ENCODE data around the gene PGLYRP3. TPM values are rescaled to one million over a fixed set of nuclear protein-coding genes. Genes with fewer than 3 reads are reported as not detected.

Gene PGLYRP3
- total RNA-seq, 1 donor from 2014 or later, result not detected

DNA sequence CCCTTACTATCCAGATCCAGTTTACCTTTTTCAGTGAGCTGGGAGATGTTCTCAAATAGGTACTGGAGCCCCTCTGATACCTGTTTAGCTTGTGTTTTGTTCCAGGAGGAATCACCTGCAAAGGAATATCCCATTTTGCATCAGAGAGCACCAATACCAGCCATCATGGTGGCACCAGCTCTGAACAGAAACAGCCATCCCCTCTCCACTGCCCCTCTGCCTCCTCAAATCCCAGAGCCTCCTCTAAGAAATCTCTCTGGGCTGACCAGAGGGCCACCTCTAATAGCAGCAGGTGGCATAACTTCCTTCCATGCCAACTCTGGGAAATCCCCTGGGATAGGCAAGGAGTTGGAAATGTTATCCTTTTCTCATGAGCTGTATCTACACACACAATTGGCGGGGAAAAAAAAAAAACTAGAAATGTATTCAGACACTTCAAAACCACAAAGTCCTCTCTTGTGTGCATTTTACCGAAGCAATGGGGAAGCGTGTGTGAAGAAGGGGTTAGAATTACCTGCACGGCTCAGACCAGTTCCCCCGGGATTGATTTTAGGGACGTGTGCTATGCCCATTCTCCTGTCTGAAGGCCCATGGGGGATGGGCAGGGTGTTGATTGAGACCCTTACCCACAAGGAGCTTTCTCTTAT, 33.4 kb upstream of the PGLYRP3 start:
- Histone ChIP-seq H3K36me3 (no peaks in the 10 kb centered on the region), H3K9me3 (no peaks in the 10 kb centered on the region), H3K27ac (no peak overlapping the region), H3K4me1 (no peaks in the 10 kb centered on the region), H3K27me3 (no peaks in the 10 kb centered on the region), H3K4me3 (no peak overlapping the region)
- no peak for DNase-seq (ENCODE audit: low spot score in 2 of 2)
- no peak for TF ChIP-seq CTCF (IDR thresholded peaks at IDR 0.05)
- intact Hi-C loops (cut with DNase I), result no loop called here

DNA sequence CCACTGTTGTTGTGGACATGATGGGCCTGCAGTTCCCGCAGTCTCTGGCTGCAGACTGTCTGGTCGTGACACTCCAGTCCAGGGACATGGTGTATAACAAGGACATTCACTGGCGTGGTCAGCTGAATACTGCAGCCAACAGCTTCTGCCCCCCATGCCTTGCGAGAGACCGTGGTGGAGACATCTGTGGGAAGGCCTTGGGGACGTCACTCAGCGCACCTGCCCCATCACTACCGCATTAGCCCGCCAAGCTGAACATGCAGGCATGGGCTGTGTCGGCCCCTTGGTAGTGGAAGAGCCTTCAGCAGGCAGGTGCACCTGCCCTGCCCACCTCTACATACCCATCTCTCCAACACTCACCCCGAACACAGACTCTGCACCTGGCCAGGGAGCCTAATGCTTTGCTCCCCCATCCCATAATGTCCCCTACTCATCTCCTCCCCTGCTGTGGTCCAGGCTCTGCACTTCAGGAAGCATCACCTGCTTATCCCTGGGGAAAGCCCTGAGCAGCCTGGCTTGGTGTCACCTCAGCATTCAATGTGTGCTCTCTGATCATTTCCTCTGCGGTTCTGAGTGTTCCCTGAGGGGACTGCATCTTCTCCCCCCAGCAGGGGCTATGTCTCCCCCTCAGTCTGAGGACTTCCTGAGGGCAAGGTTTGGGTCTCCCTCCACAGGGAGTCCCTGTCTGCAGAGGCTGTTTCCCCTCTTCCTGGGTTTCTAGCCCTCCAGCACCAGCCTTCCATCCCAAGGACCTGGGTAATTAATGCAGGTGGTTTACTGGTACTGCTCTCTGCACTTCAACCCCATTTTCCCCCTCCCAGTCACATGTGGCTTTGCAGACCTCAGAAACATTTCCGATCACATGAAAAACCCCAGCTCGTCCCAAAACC, 32.7 kb upstream of the PGLYRP3 start:
- Histone ChIP-seq H3K27me3 (no peaks in the 10 kb centered on the region), H3K36me3 (no peaks in the 10 kb centered on the region), H3K9me3 (no peaks in the 10 kb centered on the region), H3K4me3 (no peak overlapping the region), H3K4me1 (no peaks in the 10 kb centered on the region), H3K27ac (no peak overlapping the region)
- DNase-seq (ENCODE audit: low spot score in 2 of 2), result no peak
- intact Hi-C loops (cut with DNase I), result no loop called here
- TF ChIP-seq CTCF (IDR thresholded peaks at IDR 0.05), result no peak

DNA sequence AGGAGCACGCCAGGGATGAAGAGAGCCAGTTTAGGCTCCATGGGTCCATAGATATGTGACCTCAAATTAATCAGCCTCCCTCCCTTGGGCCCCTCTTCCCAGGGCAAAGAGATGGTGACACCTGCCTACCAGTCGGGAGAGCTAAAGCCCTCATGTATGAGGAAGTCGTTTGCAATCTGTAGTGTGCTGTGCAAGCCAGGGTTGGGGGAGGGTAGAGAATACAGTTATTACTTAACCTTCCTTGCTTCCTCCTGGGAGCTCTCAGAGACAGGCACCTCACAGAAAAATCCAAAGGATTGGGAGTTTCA, 31.9 kb upstream of the PGLYRP3 start:
- H3K9me3 ChIP-seq, result no peaks in the 10 kb centered on the region
- no peaks in the 10 kb centered on the region for H3K4me1 ChIP-seq
- H3K36me3 ChIP-seq, result no peaks in the 10 kb centered on the region
- no peak overlapping the region for H3K4me3 ChIP-seq
- intact Hi-C loops (cut with DNase I), result no loop called here
- H3K27me3 ChIP-seq, result no peaks in the 10 kb centered on the region
- no peak overlapping the region for H3K27ac ChIP-seq
- TF ChIP-seq CTCF (IDR thresholded peaks at IDR 0.05), result no peak
- DNase-seq (ENCODE audit: low spot score in 2 of 2), result no peak

- Histone ChIP-seq H3K4me3 (no peak overlapping the region), H3K27me3 (no peaks in the 10 kb centered on the region), H3K36me3 (no peaks in the 10 kb centered on the region), H3K4me1 (no peaks in the 10 kb centered on the region), H3K27ac (no peak overlapping the region), H3K9me3 (no peaks in the 10 kb centered on the region)
- intact Hi-C loops (cut with DNase I), result no loop called here
- TF ChIP-seq CTCF (IDR thresholded peaks at IDR 0.05), result no peak
- DNase-seq (ENCODE audit: low spot score in 2 of 2), result no peak
Observed at GRCh38 chr1:153343811-153344717, 31.3 kb upstream of the PGLYRP3 start.

DNA sequence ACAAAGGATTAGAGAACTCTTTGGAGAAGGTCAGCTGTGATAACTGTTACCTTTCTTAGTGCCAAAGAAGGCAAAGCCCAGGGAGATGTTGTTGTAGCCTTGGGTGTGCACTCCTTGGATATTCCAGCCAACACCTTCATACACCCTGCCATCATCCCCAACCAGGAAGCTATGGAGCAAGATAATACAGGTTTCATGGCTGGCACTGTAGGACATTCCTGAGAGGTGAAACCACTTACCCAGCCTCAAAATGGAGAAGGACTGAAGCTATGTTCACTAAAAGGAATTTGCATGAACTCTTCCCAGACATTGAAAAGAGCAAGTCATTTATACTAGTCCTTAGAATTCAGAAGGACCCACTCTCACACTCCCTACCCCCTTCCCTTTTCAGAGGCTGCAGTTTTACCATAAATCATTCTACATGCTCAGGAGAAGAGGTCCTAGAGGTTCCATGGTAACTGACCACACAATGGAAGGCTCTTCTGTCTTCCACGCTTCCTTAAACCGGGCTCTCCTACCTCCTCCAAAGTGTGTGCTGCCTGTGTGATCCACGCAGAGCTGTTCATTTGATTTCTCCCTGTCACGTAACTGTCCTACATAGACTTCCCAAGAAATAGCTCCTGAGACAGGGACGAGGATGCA, 30.4 kb upstream of the PGLYRP3 start:
- no peak for DNase-seq (ENCODE audit: low spot score in 2 of 2)
- no peaks in the 10 kb centered on the region for H3K27me3 ChIP-seq
- H3K4me1 ChIP-seq, result no peaks in the 10 kb centered on the region
- no peaks in the 10 kb centered on the region for H3K9me3 ChIP-seq
- no peak for TF ChIP-seq CTCF (IDR thresholded peaks at IDR 0.05)
- H3K4me3 ChIP-seq, result no peak overlapping the region
- no peaks in the 10 kb centered on the region for H3K36me3 ChIP-seq
- H3K27ac ChIP-seq, result no peak overlapping the region
- intact Hi-C loops (cut with DNase I), result no loop called here
